ENCODE data around the gene HMBS. TPM values are rescaled to one million over a fixed set of nuclear protein-coding genes. Genes with fewer than 3 reads are reported as not detected.
"Not testable (repeated sequence)": the region's sequence is repeated elsewhere in the genome, so short reads cannot be mapped to it uniquely, and the experiment has no call there.

Gene HMBS
- 2.7 and 6.6 TPM in 2 replicates for total RNA-seq (2014; rRNA removed; shearing (Covaris generic))

DNA sequence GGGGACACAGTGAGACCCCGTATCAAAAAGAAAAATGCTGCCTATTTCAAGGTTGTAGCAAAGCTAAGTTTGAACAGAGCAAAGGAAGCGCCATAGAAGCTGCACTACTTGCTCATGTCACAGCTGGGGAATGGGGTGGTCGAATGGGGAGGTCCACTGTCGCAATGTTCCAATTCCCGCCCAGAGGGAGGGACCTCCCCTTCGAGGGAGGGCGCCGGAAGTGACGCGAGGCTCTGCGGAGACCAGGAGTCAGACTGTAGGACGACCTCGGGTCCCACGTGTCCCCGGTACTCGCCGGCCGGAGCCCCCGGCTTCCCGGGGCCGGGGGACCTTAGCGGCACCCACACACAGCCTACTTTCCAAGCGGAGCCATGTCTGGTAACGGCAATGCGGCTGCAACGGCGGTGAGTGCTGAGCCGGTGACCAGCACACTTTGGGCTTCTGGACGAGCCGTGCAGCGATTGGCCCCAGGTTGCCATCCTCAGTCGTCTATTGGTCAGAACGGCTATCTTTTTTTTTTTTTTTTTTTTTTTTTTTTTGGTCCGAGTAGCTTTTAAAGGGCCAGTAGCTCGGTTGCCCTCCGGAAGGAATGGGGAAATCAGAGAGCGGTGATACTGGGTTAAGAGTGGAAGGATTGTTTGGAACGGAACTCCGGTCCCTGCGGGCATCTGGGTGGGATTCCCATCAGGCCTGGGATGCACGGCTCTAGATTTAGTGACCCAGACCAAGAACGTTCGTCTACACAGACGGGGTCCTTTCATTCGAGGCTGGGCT, at the start of gene HMBS:
Gene HMBS (plus strand): TSS at position 219 of the 774 bp plus-strand sequence. CDS start 153 bp downstream, at position 372.
- DNase-seq (ENCODE audit: low spot score): peak; percentile 87

DNA sequence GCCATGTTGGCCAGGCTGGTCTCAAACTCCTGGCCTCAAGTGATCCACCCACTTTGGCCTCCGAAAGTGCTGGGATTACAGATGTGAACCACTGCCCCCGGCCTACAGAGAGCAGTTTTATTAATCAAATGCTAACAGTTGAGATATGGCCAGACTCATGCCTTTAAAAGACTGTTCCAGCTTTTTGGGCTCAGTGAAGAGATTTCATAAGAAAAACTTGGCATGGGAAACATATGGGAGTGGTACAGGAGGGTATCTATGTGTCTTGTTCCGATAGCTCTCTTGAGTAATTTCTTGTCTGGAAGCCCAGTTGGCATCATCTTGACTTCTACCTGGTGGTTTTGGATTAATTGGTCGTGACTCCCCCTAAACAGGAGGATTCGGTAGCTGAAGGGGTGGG, 45.8 kb upstream of the HMBS start:
- DNase-seq (ENCODE audit: low spot score): no peak

- not testable (repeated sequence) for DNase-seq (ENCODE audit: low spot score)
Observed at GRCh38 chr11:119039471-119039870, 45.2 kb upstream of the HMBS start.

- DNase-seq (ENCODE audit: low spot score): no peak
Observed at GRCh38 chr11:119041821-119042514, 42.7 kb upstream of the HMBS start.

DNA sequence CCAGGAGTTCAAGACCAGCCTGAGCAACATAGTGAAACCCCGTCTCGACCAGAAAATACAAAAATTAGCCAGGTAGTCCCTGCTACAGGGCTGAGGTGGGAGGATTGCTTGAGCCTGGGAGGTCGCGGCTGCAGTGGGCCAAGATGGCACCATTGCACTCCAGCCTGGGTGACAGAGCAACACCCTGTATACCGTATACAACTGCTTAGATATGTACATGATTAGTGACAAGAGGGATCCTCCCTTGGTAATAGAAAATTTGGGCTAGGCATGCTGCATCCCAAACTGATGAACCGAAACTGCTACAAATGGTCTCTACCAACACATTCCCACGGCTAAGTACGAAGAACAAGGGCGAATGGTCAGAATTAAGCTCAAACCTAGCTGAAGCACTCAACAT, 41.8 kb upstream of the HMBS start:
- no peak for DNase-seq (ENCODE audit: low spot score)

DNA sequence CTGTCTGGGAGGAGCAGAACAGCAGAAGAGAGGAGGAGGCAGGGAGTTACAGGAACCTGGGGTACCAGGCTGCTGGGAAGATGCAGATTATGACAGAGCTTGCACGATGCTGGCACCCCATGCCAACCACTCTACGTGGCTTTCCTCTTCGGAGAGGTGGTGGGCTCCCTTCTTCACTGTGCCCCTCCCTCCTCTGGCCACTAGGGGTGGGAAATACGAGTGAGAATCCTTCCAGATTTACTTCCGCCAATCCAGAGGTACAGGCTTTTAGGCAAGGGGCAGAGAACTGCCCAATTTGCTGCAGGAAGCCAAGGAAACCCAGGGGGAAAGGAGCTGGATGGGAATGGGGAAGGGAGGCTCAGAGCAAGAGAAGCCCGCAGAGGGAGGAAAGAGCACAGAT, 40.0 kb upstream of the HMBS start:
- no peak for DNase-seq (ENCODE audit: low spot score)

- DNase-seq (ENCODE audit: low spot score): no peak
Observed at GRCh38 chr11:119046489-119046888, 38.2 kb upstream of the HMBS start.

DNA sequence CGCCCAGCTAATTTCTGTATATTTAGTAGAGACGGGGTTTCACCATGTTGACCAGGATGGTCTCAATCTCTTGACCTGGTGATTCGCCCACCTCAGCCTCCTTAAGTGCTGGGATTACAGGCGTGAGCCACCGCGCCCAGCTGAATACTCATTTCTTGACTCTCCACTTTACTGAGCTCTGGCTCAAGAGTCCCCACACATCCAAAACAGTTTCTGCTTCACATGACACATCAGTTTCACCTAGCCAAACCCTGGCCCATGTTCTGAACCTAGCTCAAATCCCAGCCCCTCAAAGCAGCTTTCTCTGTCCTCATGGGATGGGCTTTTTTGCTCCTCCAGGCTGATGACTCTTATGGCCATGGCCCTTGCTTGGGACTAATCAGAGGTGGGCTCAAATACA, 37.5 kb upstream of the HMBS start:
- no peak for DNase-seq (ENCODE audit: low spot score)

DNA sequence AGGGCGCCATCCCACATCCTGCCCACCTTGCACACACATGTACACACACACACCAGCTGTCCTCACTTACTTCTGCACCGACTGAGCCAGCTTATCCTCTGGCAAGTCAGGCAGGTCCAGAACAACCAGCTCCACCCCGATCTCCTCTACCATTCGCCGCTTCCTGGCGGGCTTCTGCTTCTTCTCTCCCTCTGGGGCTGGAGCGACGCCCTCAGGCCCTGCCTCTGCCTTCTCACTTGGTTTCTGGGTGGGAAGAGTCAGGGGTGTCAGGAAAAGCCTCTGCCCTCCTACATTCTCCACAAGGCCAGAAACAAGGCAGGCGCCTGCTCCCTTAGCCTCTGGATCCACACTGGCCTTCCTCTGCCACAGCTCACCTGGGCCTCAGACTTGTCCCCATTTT, 36.0 kb upstream of the HMBS start:
- DNase-seq (ENCODE audit: low spot score): no peak

- DNase-seq (ENCODE audit: low spot score): no peak
Observed at GRCh38 chr11:119049081-119049480, 35.6 kb upstream of the HMBS start.

GRCh38 chr11:119051440-119052162, 33.1 kb upstream of the HMBS start:
- DNase-seq (ENCODE audit: low spot score): no peak

DNA sequence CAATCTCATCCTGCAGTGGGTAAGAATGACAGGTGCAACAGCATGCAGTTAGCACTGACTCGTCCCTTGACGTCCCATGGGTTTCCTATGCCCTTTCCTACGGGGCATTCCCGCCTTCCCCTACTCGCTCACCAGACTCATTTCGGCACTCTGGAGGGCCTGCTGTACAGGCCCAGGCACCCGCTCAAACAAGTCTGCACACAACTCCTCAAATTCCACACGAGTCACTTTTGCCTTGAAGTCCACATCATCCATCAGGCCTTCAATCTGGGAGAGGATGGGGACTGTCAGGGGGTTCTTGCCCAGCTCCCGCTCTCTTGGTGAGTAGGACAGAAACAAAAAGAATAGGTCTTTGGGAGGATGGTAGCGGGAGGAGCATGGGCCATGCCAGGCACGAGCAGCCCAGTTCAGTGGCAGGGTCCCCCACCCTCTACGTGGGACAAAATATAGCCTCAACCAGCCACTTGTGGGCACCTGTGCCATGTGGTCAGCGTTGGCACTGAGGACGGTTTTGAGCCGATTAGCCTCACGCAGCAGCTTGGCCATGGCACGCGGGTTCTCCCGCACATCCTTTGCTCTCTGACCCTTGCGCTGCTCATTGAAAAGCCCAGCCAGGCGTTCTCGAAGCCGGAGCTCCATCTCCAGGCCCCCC, 32.4 kb upstream of the HMBS start:
- DNase-seq (ENCODE audit: low spot score): no peak

- DNase-seq (ENCODE audit: low spot score): no peak
Observed at GRCh38 chr11:119054418-119054817, 30.3 kb upstream of the HMBS start.

DNA sequence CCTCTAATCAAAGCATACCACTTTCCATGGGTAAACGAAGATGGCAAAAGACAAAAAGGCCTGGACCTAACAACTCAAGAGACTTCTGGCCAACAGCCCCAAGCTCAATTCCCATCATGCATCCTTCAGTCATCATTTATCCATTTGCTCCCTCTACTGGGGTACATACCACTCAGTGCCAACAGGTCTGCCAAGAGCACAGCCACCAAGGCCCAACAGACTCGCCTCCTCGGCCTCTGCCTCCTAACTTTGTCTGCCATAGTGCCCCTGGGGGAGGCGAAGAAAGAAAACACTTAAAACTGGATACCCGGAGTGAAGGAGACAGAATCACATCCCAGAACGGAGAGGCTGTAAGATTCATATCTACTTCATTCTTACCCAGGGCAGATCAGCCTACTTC, 28.8 kb upstream of the HMBS start:
- no peak for DNase-seq (ENCODE audit: low spot score)

DNA sequence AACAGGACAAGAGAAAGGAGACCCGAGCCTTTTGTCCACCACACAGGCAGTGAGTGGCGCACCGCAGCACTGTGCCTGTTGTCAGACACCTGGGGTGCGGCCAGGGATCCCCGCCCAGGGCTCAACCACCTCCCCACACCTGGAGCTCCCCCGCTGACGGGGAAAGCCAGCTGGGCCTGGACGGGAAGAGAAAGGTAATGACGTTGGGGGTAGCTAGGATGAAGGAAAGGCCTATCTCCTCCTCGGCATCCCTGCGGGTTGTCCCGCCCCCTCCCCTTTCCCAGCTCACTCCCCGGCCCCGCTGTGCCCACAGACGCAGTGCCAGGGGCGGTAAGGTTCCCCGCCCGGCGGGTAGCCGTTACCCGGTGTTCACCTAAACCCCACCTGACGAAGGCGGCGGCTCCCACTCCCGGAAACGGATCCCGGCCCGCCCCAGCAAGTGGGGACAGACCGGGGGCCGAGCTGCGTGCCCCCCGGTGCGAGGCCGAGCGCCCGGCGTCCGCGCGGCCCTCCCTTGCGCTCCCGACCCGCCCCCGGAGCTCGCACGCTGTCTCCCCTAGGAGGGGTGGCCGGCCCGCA, 28.2 kb upstream of the HMBS start:
- no peak for DNase-seq (ENCODE audit: low spot score)

DNA sequence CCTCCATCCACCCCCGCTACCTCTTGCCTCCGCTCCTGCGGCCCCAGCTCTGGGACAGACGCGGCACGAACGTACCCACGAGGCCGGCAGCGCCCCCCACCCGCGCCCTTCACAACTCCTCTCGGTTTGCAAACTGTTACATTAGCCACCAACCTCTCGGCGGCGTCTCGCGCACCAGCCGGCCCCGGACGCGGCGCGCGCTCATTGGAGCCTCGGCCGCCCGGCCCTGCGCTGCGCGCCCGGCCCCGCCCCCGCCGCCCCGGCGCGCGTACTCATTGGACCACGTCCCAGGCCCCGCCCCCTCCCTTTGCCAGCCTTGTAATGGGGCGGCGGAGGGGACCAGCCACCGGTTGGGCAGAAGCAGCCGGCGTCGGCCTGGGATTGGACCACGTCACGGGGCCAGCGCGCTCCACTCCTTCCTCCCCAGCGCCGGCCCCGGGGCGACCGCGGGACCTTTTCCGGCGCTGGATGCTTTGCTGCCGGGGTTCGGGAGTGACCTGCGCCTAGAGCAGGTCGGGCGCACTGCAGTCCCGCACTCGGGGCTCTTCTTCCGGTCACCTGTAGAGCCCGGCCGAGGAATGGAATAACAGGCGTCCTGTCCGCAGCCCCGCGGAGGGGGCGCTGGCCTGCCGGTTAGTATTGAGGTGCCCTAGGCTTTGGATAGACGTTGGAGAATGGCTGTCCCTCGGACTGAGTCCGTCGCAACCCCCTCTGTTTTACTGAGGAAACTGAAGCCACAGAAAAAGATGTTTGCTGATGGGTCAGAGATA, 27.5 kb upstream of the HMBS start, which contains the start of gene HYOU1:
Gene HYOU1 (minus strand): TSS at position 206 of the 770 bp plus-strand sequence. CDS start 1,045 bp downstream, outside the sequence.
- peak; percentile 81 for DNase-seq (ENCODE audit: low spot score)

DNA sequence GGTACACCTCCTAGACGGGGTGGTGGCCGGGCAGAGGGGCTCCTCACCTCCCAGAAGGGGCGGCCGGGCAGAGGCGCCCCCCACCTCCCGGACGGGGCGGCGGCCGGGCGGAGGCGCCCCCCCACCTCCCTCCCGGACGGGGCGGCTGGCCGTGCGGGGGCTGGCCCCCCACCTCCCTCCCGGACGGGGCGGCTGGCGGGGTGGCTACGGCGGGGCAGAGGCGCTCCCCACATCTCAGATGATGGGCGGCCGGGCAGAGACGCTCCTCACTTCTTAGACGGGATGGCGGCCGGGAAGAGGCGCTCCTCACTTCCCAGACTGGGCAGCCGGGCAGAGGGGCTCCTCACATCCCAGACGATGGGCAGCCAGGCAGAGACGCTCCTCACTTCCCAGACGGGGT, 25.6 kb upstream of the HMBS start:
- DNase-seq (ENCODE audit: low spot score): not testable (repeated sequence)

- no peak for DNase-seq (ENCODE audit: low spot score)
Observed at GRCh38 chr11:119061256-119061655, 23.4 kb upstream of the HMBS start.

DNA sequence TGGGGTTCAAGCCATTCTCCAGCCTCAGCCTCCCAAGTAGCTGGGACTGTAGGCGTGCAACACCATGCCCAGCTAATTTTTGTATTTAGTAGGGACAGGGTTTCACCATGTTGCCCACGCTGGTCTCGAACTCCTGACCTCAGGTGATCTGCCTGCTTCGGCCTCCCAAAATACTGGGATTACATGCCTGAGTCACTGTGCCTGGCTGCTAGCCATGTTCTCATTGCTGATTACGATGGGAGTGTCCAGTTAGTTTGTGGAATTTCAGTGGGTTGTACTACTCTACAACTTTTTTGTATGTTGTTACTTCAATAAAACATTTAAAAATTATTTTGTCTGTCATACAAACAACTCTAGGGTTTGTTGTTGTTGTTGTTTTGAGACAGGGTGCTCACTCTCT, 21.9 kb upstream of the HMBS start:
- peak; percentile 35 for DNase-seq (ENCODE audit: low spot score)

DNA sequence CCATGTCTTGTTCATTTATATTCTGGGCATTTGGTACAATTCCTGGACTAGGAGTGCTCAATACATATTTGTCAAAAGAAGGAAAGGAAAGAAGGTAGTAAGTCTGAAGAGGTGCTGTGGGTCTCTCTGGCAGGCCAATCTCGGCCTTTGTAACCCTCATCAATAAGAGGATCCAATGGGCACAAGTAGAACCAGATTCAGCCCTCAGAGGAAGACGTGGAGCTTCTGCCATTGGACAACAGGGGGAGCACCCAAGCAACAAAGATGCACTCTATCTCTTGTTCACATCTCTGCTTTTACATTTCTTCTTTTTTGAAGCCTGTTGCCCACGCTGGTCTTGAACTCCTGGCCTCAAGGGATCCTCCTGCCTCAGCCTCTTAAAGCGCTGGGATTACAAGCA, 19.3 kb upstream of the HMBS start:
- DNase-seq (ENCODE audit: low spot score): no peak

Measured in A172 (cell line).